ENCODE measurements around the gene KCNB1. TPM values are rescaled to one million over a fixed set of nuclear protein-coding genes. Genes with fewer than 3 reads are reported as not detected.

KCNB1 gene
- total and polyA plus RNA-seq, 4 donors = under 0.01 to 3.4 (median 1.4) TPM

DNA sequence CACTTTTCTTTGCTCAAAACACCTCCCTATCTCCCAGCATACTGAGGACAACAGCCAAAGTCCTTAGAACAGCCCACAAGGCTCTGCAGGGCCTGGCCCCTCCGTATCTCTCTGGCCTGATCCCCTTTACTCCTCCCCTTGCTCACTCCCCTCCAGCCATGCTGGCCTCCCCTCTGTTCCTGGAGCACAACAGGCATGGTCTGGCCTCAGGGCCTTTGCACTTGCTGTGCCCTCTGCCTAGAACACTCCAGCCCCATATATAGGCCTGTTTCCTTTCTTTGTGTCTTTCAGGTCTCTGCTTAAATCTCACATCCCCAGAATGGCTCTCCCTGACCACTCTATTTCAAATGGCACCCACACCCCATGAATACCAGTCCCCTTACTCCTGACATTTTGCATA lies 62.7 kb downstream of the KCNB1 start:
- WGBS = 91% methylated on average over 1 of the region's 1 CpG
- Histone ChIP-seq H3K9ac (ENCODE audit: low read depth in 1 of 2, low read length in 2 of 2) (no peak overlapping the region), H3K27ac (ENCODE audit: low read depth in 1 of 2, low read length in 2 of 2) (no peak overlapping the region), H3K27me3 (ENCODE audit: control insufficient read depth in 4 of 4, insufficient read depth in 4 of 4, low read length in 3 of 4) (no peaks in the 10 kb centered on the region), H3K9me3 (ENCODE audit: control insufficient read depth in 4 of 4, low read length in 3 of 4) (no peaks in the 10 kb centered on the region), H3K4me3 (ENCODE audit: low read depth in 1 of 3, low read length in 3 of 3) (no peak overlapping the region), H3K4me1 (ENCODE audit: control insufficient read depth in 4 of 4, insufficient read depth in 4 of 4, low read length in 3 of 4) (peaks cover 0 to 9% (median 3%) of the 10 kb centered on the region in 4 donors), H3K36me3 (ENCODE audit: control insufficient read depth in 4 of 4, insufficient read depth in 3 of 4, low read depth in 1 of 4, low read length in 3 of 4) (no peaks in the 10 kb centered on the region)
- no peak for TF ChIP-seq TAF1 (conservative IDR thresholded peaks at IDR 0.05)
- TF ChIP-seq, protein P1, sequence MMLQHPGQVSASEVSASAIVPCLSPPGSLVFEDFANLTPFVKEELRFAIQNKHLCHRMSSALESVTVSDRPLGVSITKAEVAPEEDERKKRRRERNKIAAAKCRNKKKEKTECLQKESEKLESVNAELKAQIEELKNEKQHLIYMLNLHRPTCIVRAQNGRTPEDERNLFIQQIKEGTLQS (IDR thresholded peaks at IDR 0.05) = no peak
- no peak for TF ChIP-seq YY1 (IDR thresholded peaks at IDR 0.05)
- no peak for TF ChIP-seq ZBTB33 (IDR thresholded peaks at IDR 0.05)
- no peak for TF ChIP-seq EGR1 (IDR thresholded peaks at IDR 0.05; ENCODE audit: low read depth in 2 of 2)
- no peak for TF ChIP-seq JUND (IDR thresholded peaks at IDR 0.05)
- DNase-seq (ENCODE audit: low spot score) = no peak

- Histone ChIP-seq H3K27ac (ENCODE audit: low read depth in 1 of 2, low read length in 2 of 2) (no peak overlapping the region), H3K36me3 (ENCODE audit: control insufficient read depth in 4 of 4, insufficient read depth in 3 of 4, low read depth in 1 of 4, low read length in 3 of 4) (no peaks in the 10 kb centered on the region), H3K27me3 (ENCODE audit: control insufficient read depth in 4 of 4, insufficient read depth in 4 of 4, low read length in 3 of 4) (no peaks in the 10 kb centered on the region), H3K4me3 (ENCODE audit: low read depth in 1 of 3, low read length in 3 of 3) (no peak overlapping the region), H3K9ac (ENCODE audit: low read depth in 1 of 2, low read length in 2 of 2) (no peak overlapping the region), H3K4me1 (ENCODE audit: control insufficient read depth in 4 of 4, insufficient read depth in 4 of 4, low read length in 3 of 4) (peaks cover 0 to 9% (median 3%) of the 10 kb centered on the region in 4 donors), H3K9me3 (ENCODE audit: control insufficient read depth in 4 of 4, low read length in 3 of 4) (no peaks in the 10 kb centered on the region)
- no peak for DNase-seq (ENCODE audit: low spot score)
- TF ChIP-seq, protein P2, sequence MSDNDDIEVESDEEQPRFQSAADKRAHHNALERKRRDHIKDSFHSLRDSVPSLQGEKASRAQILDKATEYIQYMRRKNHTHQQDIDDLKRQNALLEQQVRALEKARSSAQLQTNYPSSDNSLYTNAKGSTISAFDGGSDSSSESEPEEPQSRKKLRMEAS (IDR thresholded peaks at IDR 0.05) = no peak
- no peak for TF ChIP-seq TAF1 (conservative IDR thresholded peaks at IDR 0.05)
- no peak for TF ChIP-seq HNF4A (conservative IDR thresholded peaks at IDR 0.05)
- TF ChIP-seq HNF4G (IDR thresholded peaks at IDR 0.05) = no peak
- TF ChIP-seq, protein P1 (IDR thresholded peaks at IDR 0.05) = no peak
- TF ChIP-seq ZBTB33 (IDR thresholded peaks at IDR 0.05) = no peak
- TF ChIP-seq FOXA1 (IDR thresholded peaks at IDR 0.05) = no peak
- TF ChIP-seq EGR1 (IDR thresholded peaks at IDR 0.05; ENCODE audit: low read depth in 2 of 2) = no peak
- WGBS = 66% methylated on average over 7 of the region's 7 CpGs
These were observed 63.7 kb downstream of the KCNB1 start for GRCh38 chr20:49418809-49419208.

- 64% methylated on average over 9 of the region's 9 CpGs for WGBS
- no peak for TF ChIP-seq ZBTB33 (IDR thresholded peaks at IDR 0.05)
- no peak for TF ChIP-seq JUND (IDR thresholded peaks at IDR 0.05)
- no peak for TF ChIP-seq HNF4A (conservative IDR thresholded peaks at IDR 0.05)
- TF ChIP-seq, protein P2 (IDR thresholded peaks at IDR 0.05) = no peak
- TF ChIP-seq SP1 (IDR thresholded peaks at IDR 0.05) = no peak
- Histone ChIP-seq H3K9me3 (ENCODE audit: control insufficient read depth in 4 of 4, low read length in 3 of 4) (no peaks in the 10 kb centered on the region), H3K4me3 (ENCODE audit: low read depth in 1 of 3, low read length in 3 of 3) (no peak overlapping the region), H3K27ac (ENCODE audit: low read depth in 1 of 2, low read length in 2 of 2) (no peak overlapping the region), H3K36me3 (ENCODE audit: control insufficient read depth in 4 of 4, insufficient read depth in 3 of 4, low read depth in 1 of 4, low read length in 3 of 4) (no peaks in the 10 kb centered on the region), H3K27me3 (ENCODE audit: control insufficient read depth in 4 of 4, insufficient read depth in 4 of 4, low read length in 3 of 4) (no peaks in the 10 kb centered on the region), H3K4me1 (ENCODE audit: control insufficient read depth in 4 of 4, insufficient read depth in 4 of 4, low read length in 3 of 4) (peaks cover 0 to 9% (median 3%) of the 10 kb centered on the region in 4 donors), H3K9ac (ENCODE audit: low read depth in 1 of 2, low read length in 2 of 2) (no peak overlapping the region)
- no peak for DNase-seq (ENCODE audit: low spot score)
These were observed 64.5 kb downstream of the KCNB1 start for GRCh38 chr20:49417843-49418555.
